ENCODE data around the gene RMI2.

RMI2 gene

DNA sequence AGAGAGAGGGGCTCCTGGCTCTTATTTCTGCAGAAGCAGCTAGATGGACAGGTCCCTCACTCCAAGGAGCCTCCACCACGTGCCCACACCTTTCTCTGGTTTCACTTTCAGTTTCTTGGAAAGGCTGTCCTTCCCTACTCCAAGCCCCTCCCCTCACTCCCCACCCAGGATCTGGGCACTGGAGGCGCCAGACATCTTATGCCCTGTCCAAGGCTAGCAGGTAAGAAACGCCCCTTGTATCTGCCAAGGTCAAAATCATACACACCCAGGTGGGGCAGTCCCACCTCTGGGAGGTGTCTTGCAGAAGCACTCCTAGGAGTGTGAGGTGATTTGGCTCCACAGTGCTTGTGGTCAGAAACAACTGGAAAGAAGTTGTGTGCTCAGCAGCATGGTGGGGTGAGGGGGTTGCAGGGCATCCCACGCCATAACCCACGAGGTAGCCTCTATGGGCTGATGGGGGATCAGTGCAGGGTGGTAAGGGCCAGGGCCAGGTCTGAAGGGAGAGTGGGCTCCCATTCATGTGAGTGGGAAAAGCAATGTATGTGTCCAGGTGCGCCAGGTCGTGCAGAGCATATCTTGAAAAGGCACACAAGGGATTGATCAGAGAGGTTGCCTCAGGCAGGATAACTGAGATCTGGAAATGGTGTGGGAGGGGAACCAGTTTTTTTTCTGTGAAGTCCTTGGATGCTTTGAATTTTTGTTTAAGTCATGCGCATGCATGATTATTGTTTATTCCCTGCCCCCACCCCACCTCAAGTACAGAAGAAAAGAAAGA is 32.4 kb upstream of the RMI2 start:
- H3K4me3 ChIP-seq (ENCODE audit: low read length): no peak overlapping the region
- TF ChIP-seq, protein P1, sequence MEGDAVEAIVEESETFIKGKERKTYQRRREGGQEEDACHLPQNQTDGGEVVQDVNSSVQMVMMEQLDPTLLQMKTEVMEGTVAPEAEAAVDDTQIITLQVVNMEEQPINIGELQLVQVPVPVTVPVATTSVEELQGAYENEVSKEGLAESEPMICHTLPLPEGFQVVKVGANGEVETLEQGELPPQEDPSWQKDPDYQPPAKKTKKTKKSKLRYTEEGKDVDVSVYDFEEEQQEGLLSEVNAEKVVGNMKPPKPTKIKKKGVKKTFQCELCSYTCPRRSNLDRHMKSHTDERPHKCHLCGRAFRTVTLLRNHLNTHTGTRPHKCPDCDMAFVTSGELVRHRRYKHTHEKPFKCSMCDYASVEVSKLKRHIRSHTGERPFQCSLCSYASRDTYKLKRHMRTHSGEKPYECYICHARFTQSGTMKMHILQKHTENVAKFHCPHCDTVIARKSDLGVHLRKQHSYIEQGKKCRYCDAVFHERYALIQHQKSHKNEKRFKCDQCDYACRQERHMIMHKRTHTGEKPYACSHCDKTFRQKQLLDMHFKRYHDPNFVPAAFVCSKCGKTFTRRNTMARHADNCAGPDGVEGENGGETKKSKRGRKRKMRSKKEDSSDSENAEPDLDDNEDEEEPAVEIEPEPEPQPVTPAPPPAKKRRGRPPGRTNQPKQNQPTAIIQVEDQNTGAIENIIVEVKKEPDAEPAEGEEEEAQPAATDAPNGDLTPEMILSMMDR (IDR thresholded peaks at IDR 0.05; ENCODE audit: insufficient read depth, low read depth, low read length, missing control alignments): no peak
- DNase-seq (ENCODE audit: low read depth): peak; percentile 24

DNA sequence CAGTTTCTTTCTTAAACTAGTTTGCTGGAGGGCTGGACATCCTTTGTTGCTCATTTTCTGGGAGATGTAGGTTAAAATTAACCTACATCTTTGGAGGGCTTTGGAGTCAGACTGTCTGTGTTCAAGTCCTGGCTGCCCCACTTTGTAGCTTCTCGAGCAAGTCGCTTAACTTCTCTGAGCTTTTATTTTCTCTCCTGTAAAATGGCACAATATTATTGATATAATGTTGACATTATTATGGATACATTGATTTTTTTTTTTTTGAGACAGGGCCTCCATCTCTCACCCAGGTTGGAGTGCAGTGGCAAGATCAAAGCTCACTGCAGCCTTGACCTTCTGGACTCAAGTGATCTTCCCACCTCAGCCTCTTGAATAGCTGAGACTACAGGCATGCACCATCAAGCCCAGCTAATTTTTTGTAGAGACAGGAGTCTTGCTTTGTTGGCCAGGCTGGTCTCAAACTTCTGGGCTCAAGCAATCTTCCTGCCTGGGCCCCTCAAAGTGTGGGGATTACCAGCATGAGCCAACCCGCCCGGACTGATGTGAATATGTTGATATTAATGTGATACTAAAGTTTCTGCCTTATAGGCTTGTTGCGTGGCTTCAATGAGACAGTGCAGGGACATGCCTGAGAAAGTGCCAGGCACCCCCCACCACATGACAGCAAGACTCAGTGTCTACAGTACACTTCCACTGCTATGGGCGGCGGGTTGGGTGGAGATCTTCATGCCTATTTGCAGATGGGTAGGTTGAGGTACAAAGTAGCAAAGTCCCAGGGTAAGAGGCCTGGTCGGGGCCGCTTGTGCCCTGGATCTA is 31.6 kb upstream of the RMI2 start:
- H3K4me3 ChIP-seq (ENCODE audit: low read length): no peak overlapping the region

DNA sequence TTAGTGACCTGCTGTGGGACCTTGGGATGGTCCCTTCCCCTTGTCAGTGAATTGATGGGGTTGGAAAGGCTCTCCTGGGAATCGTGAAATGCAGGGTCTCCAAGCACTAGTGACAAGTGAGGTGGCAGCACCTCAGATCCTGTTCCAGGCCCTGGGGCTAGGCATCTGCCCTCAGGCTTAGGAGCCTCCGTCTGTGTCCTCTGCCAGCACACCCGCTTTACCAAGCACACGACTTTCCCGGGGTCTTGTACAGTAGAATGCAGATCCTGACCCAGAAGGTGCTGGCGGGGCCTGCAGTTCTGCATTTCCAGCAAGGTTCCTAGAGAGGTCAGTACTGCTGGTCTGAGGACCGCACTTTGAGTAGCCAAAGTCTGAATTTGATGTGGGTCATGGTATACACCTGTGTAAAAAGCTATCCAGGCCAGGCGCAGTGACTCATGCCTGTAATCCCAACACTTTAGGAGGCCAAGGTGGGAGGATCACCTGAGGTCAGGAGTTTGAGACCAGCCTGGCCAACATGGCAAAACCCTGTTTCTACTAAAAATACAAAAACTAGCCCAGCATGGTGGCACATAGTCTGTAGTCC is 30.9 kb upstream of the RMI2 start:
- no peak overlapping the region for H3K4me3 ChIP-seq (ENCODE audit: low read length)
- DNase-seq (ENCODE audit: low read depth): no peak
- TF ChIP-seq, protein P1 (IDR thresholded peaks at IDR 0.05; ENCODE audit: insufficient read depth, low read depth, low read length, missing control alignments): no peak

More for the DNA sequence above, 31.6 kb upstream of the RMI2 start:
- no peak for DNase-seq (ENCODE audit: low read depth)
- TF ChIP-seq, protein P1 (IDR thresholded peaks at IDR 0.05; ENCODE audit: insufficient read depth, low read depth, low read length, missing control alignments): no peak

DNA sequence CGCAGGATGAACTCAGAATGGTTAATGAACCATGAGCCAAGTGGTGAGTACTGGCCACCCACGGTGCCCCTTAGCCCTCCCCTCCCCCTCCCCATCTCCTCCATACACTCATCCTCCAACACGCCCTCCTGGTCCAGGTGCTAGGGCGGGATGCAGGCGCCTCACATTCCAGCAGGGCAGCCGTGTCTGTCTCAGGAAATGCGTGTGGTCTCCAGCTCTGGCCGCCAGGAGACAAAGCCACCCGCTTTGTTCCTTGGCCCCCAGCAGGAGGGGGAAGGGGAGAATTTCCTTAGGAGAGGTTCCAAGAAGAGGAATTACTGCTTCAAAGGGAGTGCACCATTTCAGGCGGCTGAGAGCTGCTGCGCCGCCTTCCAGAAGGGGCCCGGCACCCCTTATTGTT is 29.7 kb upstream of the RMI2 start:
- TF ChIP-seq, protein P1 (IDR thresholded peaks at IDR 0.05; ENCODE audit: insufficient read depth, low read depth, low read length, missing control alignments): peak; percentile 13
- peak; percentile 45 for DNase-seq (ENCODE audit: low read depth)
- no peak overlapping the region for H3K4me3 ChIP-seq (ENCODE audit: low read length)

DNA sequence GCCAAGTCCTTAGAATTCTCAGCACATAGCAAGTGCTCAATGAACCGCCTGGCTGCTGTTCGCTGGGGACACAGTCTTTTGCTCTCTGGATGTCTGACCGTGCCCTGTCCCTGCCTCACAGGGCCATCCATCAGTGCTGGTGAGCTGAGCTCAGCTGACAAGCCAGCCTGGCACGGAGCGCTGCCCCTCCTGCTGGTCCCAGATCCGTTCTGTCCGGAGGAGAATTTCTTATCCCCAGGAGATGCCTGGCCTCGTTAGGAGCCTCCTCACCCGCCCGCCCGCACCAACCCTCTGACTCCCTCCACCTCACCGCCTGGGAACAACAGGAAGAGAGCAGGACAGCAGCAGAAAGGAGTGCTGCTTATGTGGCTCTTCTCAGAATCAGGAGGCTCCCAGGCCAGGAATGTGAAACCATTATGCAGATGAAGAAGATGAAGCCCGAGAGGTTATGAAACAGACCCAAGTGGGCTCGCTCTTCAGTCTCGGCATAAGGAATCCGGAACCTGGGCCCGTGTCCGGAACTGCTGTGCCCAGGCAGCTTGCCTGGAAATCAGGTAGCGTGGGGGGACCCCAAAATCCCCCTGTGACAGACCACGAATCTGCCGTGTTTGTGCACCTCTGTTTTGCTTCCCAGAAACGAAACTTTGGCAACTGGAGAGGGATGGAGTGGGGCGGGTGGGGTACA is 28.8 kb upstream of the RMI2 start:
- DNase-seq (ENCODE audit: low read depth): no peak
- no peak overlapping the region for H3K4me3 ChIP-seq (ENCODE audit: low read length)
- TF ChIP-seq, protein P1 (IDR thresholded peaks at IDR 0.05; ENCODE audit: insufficient read depth, low read depth, low read length, missing control alignments): no peak

DNA sequence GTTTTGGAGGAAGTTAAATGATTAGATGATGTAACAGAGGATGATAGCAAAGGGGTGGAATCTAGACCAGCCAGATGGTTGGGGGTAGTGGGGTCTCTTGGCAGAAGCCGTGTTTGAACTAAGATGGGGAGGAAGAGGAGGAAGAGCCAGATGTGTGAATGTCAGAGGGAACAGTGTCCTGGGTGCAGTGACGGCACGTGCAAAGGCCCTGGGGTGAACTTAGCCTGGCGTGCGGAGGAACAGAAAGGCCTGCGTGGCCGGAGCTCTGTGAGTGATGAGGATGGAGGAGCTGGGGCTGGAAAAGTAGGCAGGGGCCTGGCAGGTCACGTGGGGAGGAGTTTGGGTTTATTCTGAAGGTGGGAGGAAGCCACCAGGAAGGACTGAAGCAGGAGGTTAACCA is 26.4 kb upstream of the RMI2 start:
- H3K4me3 ChIP-seq (ENCODE audit: low read length): no peak overlapping the region
- no peak for DNase-seq (ENCODE audit: low read depth)
- TF ChIP-seq, protein P1 (IDR thresholded peaks at IDR 0.05; ENCODE audit: insufficient read depth, low read depth, low read length, missing control alignments): no peak
